Measurements from ENCODE around the gene CFAP46.

Gene CFAP46

DNA sequence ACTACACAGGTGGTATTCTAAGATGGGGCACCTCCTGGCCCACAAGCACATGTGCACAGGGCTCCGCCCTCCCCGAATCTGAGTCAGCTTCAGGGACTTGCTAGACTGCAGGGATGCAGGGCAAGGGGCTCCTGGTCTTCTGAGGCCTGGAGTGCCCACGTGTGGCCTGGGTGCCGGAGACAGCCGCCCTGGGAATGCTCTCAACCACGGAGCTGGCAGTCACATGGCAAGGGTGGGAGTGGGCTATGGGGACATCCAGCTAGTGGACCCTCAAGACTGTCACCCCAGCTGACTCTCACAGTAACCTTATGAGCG is 42.7 kb downstream of the CFAP46 start:
- no peak for DNase-seq
- Histone ChIP-seq H2BK5ac (ENCODE audit: low read depth, low read length, poor library complexity, severe bottlenecking) (no peak overlapping the region), H3K4me1 (ENCODE audit: control insufficient read depth, insufficient read depth, low read depth, low read length) (peaks cover 4% of the 10 kb centered on the region), H3K4me2 (ENCODE audit: low read length, poor library complexity, severe bottlenecking) (no peak overlapping the region), H3K36me3 (ENCODE audit: control insufficient read depth in 1 of 2, insufficient read depth in 2 of 2, low read depth in 1 of 2, low read length in 2 of 2) (no peaks in the 10 kb centered on the region), H4K8ac (ENCODE audit: low read length) (no peak overlapping the region), H3K4me3 (ENCODE audit: insufficient read depth in 1 of 2, low read depth in 1 of 2, low read length in 2 of 2) (no peak overlapping the region), H3K79me1 (replicated peaks; ENCODE audit: low read length, poor library complexity, severe bottlenecking) (no peaks in the 10 kb centered on the region), H3K9ac (ENCODE audit: low read length) (no peak overlapping the region), H4K91ac (ENCODE audit: low read length) (no peak overlapping the region), H3K27ac (ENCODE audit: low read length, poor library complexity, severe bottlenecking) (no peak overlapping the region), H2BK12ac (ENCODE audit: low read length in 2 of 2) (no peak overlapping the region), H2AK5ac (ENCODE audit: low read length, severe bottlenecking) (no peak overlapping the region), H2BK15ac (ENCODE audit: low read depth, poor library complexity, severe bottlenecking) (no peak overlapping the region), H3K4ac (ENCODE audit: low read depth in 1 of 2, low read length in 2 of 2) (no peak overlapping the region), H2AFZ (ENCODE audit: low read depth, low read length) (no peak overlapping the region), H3K23ac (ENCODE audit: low read length in 2 of 2) (no peak overlapping the region), H3K9me3 (ENCODE audit: control insufficient read depth, low read length) (peaks cover 8% of the 10 kb centered on the region), H3K14ac (ENCODE audit: low read length in 2 of 2) (no peak overlapping the region), H2BK120ac (ENCODE audit: low read depth, low read length) (no peak overlapping the region), H3K18ac (ENCODE audit: low read depth in 1 of 2, low read length in 2 of 2) (no peak overlapping the region), H3K27me3 (ENCODE audit: control insufficient read depth in 1 of 2, insufficient read depth in 1 of 2, low read length in 2 of 2) (peaks cover 17 to 24% of the 10 kb centered on the region in 2 experiments)
- WGBS = 70% methylated on average over 7 of the region's 7 CpGs

DNA sequence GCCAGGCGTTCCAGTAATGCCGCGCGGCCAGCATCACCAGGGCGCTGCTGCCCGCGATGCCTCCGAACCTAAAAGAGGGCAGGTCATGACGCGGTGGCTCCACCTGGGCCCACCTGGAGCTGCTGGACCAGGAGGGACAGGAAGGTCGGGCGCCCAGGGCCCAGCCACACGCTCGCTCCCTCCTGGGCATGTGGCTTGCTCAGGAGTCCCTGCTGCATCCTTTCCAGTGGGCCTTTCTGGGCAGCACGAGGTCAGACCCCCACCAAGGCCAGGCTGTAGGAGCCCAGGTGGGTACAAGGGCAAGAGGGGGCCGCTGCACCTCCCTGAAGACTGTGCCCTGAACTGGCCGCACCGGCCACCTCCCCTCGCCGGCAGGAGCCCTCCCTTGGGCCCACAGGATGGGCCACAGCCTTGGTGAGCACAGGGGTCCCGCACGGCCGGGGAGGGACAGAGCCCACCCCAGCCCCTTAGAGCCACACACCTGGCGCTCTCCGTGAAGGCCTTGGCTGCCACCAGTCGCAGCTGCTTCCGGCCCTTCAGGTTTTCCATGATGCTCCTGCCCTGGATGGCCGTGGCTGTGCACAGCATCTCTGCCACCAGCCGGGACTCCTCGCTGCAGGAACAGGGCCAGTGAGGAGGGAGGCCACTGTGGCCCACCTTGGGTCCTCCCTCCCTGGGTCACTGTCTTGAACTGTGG is 43.2 kb downstream of the CFAP46 start:
- Histone ChIP-seq H2AK5ac (ENCODE audit: low read length, severe bottlenecking) (no peak overlapping the region), H3K4me3 (ENCODE audit: insufficient read depth in 1 of 2, low read depth in 1 of 2, low read length in 2 of 2) (no peak overlapping the region), H2BK120ac (ENCODE audit: low read depth, low read length) (no peak overlapping the region), H3K4ac (ENCODE audit: low read depth in 1 of 2, low read length in 2 of 2) (no peak overlapping the region), H3K23ac (ENCODE audit: low read length in 2 of 2) (no peak overlapping the region), H3K4me1 (ENCODE audit: control insufficient read depth, insufficient read depth, low read depth, low read length) (peaks cover 4% of the 10 kb centered on the region), H4K8ac (ENCODE audit: low read length) (no peak overlapping the region), H3K36me3 (ENCODE audit: control insufficient read depth in 1 of 2, insufficient read depth in 2 of 2, low read depth in 1 of 2, low read length in 2 of 2) (no peaks in the 10 kb centered on the region), H3K9me3 (ENCODE audit: control insufficient read depth, low read length) (peaks cover 8% of the 10 kb centered on the region), H2BK5ac (ENCODE audit: low read depth, low read length, poor library complexity, severe bottlenecking) (no peak overlapping the region), H3K9ac (ENCODE audit: low read length) (no peak overlapping the region), H3K79me1 (replicated peaks; ENCODE audit: low read length, poor library complexity, severe bottlenecking) (no peaks in the 10 kb centered on the region), H2AFZ (ENCODE audit: low read depth, low read length) (no peak overlapping the region), H3K18ac (ENCODE audit: low read depth in 1 of 2, low read length in 2 of 2) (no peak overlapping the region), H3K4me2 (ENCODE audit: low read length, poor library complexity, severe bottlenecking) (no peak overlapping the region), H3K27ac (ENCODE audit: low read length, poor library complexity, severe bottlenecking) (no peak overlapping the region), H2BK12ac (ENCODE audit: low read length in 2 of 2) (no peak overlapping the region), H3K27me3 (ENCODE audit: control insufficient read depth in 1 of 2, insufficient read depth in 1 of 2, low read length in 2 of 2) (peaks cover 14 to 28% of the 10 kb centered on the region in 2 experiments), H4K91ac (ENCODE audit: low read length) (no peak overlapping the region), H2BK15ac (ENCODE audit: low read depth, poor library complexity, severe bottlenecking) (no peak overlapping the region), H3K14ac (ENCODE audit: low read length in 2 of 2) (no peak overlapping the region)
- 92% methylated on average over 30 of the region's 30 CpGs for WGBS
- no peak for DNase-seq

DNA sequence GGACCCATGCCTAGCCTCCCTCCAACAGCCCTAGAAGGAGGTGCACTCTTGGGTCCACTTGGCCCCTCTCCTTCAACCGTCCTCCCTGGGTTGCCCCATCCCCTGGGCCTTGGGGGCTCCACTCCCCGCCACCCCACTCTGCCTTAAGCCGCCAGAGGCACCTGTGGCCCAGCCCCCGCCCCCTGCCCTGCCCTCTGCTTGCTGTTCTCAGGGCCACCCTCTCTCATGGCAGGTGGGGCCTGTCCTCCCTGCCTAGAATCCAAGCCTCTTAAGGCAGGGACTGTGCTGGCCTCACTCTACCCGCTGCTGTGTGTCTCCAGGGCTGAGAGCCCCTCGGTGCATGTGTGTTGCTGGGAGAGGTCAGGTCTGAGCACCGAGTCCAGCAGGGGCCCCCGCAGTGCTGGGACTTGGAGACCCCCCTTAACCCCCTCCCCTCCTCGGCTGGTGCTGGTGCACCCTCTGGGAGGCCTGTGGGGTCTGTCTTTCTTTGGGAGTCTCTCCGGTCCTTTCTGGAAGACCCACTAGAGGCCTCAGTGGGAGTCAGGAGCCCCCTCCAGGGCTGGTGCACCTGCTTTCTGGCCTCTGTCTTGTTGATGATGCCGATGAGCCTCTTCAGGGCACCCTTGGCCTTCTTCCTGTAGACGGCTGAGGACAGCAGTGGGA is 43.8 kb downstream of the CFAP46 start:
- no peak overlapping the region for H3K4me2 ChIP-seq (ENCODE audit: low read length, poor library complexity, severe bottlenecking)
- 83% methylated on average over 10 of the region's 12 CpGs for WGBS

DNA sequence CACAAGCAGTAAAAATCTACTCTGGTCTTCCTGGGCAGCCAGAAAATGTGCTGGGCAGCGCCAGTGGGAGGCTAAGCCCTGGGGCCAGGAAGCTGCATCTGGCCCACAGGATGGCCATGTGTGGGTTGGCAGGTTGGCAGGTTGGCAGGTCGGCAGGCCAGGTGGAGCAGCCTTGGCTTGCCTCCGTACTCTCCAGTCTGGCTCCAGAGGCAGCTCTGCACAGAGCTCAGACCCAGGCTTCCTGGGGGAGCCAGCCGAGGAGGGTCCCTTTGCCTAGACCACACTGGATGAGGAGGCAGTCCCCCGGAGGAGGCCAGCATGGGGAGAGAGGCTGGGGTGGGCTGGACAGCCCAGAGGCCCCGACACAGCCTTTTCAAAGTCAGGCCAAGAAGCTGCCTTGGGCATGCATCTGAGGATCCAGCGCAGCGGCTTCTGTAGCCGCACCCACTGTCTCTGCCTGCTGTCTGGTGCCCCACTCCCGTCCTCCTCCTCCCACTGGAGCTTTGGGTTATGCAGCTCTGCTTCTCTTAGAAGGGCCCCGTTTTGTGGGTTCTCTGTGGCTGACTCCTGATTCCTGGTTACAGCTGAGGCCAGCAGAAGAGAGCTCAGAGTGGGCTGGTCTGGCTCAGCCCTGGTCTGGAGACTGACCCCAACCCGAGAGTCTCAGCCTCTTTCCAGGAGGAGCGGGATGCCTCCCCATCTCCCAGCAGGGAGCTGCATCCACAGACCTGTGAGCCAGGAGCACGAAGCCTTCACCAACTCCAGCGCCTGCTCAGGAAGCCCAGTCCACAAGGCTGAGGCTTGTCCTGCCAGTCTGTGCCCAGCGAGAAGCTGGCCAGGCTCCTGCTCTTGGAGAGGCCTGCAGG is 44.6 kb downstream of the CFAP46 start:
- Histone ChIP-seq H2BK12ac (ENCODE audit: low read length in 2 of 2) (no peak overlapping the region), H2AK5ac (ENCODE audit: low read length, severe bottlenecking) (no peak overlapping the region), H4K8ac (ENCODE audit: low read length) (no peak overlapping the region), H2AFZ (ENCODE audit: low read depth, low read length) (no peak overlapping the region), H3K36me3 (ENCODE audit: control insufficient read depth in 1 of 2, insufficient read depth in 2 of 2, low read depth in 1 of 2, low read length in 2 of 2) (no peaks in the 10 kb centered on the region), H3K27me3 (ENCODE audit: control insufficient read depth in 1 of 2, insufficient read depth in 1 of 2, low read length in 2 of 2) (peaks cover 25 to 43% of the 10 kb centered on the region in 2 experiments), H3K23ac (ENCODE audit: low read length in 2 of 2) (no peak overlapping the region), H3K9me3 (ENCODE audit: control insufficient read depth, low read length) (peaks cover 8% of the 10 kb centered on the region), H3K4me2 (ENCODE audit: low read length, poor library complexity, severe bottlenecking) (no peak overlapping the region), H2BK15ac (ENCODE audit: low read depth, poor library complexity, severe bottlenecking) (no peak overlapping the region), H3K4ac (ENCODE audit: low read depth in 1 of 2, low read length in 2 of 2) (no peak overlapping the region), H2BK120ac (ENCODE audit: low read depth, low read length) (no peak overlapping the region), H3K27ac (ENCODE audit: low read length, poor library complexity, severe bottlenecking) (no peak overlapping the region), H3K79me1 (replicated peaks; ENCODE audit: low read length, poor library complexity, severe bottlenecking) (no peaks in the 10 kb centered on the region), H3K9ac (ENCODE audit: low read length) (no peak overlapping the region), H3K4me1 (ENCODE audit: control insufficient read depth, insufficient read depth, low read depth, low read length) (peaks cover 4% of the 10 kb centered on the region), H3K14ac (ENCODE audit: low read length in 2 of 2) (no peak overlapping the region), H3K18ac (ENCODE audit: low read depth in 1 of 2, low read length in 2 of 2) (no peak overlapping the region), H4K91ac (ENCODE audit: low read length) (no peak overlapping the region), H3K4me3 (ENCODE audit: insufficient read depth in 1 of 2, low read depth in 1 of 2, low read length in 2 of 2) (no peak overlapping the region), H2BK5ac (ENCODE audit: low read depth, low read length, poor library complexity, severe bottlenecking) (no peak overlapping the region)
- WGBS = 73% methylated on average over 16 of the region's 16 CpGs
- DNase-seq = no peak

More for the DNA sequence above, 43.8 kb downstream of the CFAP46 start:
- Histone ChIP-seq H3K79me1 (replicated peaks; ENCODE audit: low read length, poor library complexity, severe bottlenecking) (no peaks in the 10 kb centered on the region), H3K4me1 (ENCODE audit: control insufficient read depth, insufficient read depth, low read depth, low read length) (peaks cover 4% of the 10 kb centered on the region), H3K9me3 (ENCODE audit: control insufficient read depth, low read length) (peaks cover 8% of the 10 kb centered on the region), H3K27me3 (ENCODE audit: control insufficient read depth in 1 of 2, insufficient read depth in 1 of 2, low read length in 2 of 2) (peaks cover 17 to 35% of the 10 kb centered on the region in 2 experiments), H3K36me3 (ENCODE audit: control insufficient read depth in 1 of 2, insufficient read depth in 2 of 2, low read depth in 1 of 2, low read length in 2 of 2) (no peaks in the 10 kb centered on the region), H2BK5ac (ENCODE audit: low read depth, low read length, poor library complexity, severe bottlenecking) (no peak overlapping the region), H3K23ac (ENCODE audit: low read length in 2 of 2) (no peak overlapping the region), H2BK120ac (ENCODE audit: low read depth, low read length) (no peak overlapping the region), H3K14ac (ENCODE audit: low read length in 2 of 2) (no peak overlapping the region), H2BK12ac (ENCODE audit: low read length in 2 of 2) (no peak overlapping the region), H4K8ac (ENCODE audit: low read length) (no peak overlapping the region), H3K27ac (ENCODE audit: low read length, poor library complexity, severe bottlenecking) (no peak overlapping the region), H3K4ac (ENCODE audit: low read depth in 1 of 2, low read length in 2 of 2) (no peak overlapping the region), H2AK5ac (ENCODE audit: low read length, severe bottlenecking) (no peak overlapping the region), H2BK15ac (ENCODE audit: low read depth, poor library complexity, severe bottlenecking) (no peak overlapping the region), H3K4me3 (ENCODE audit: insufficient read depth in 1 of 2, low read depth in 1 of 2, low read length in 2 of 2) (no peak overlapping the region), H3K18ac (ENCODE audit: low read depth in 1 of 2, low read length in 2 of 2) (no peak overlapping the region), H3K9ac (ENCODE audit: low read length) (no peak overlapping the region), H4K91ac (ENCODE audit: low read length) (no peak overlapping the region), H2AFZ (ENCODE audit: low read depth, low read length) (no peak overlapping the region)
- no peak for DNase-seq

All from mesenchymal stem cell (in vitro differentiated cells and primary cell).